Fibroblast of villous mesenchyme (primary cell): Measurements from ENCODE around the gene MACIR. TPM values are rescaled to one million over a fixed set of nuclear protein-coding genes. Genes with fewer than 3 reads are reported as not detected.

ENCODE experiments used
- DNase-seq: peaks from one replicate; pipeline ENCODE4 v3.0.0-alpha.2; 2010; ENCODE audit warnings: low read depth
- H3K4me3 ChIP-seq: 2 replicates; pipeline ENCODE4 v1.5.1; 2011; ENCODE audit warnings: low read depth, mild to moderate bottlenecking, low read length
- CTCF ChIP-seq: IDR thresholded peaks from 2 replicates; pipeline ENCODE4 v1.5.1; 2012; ENCODE audit warnings: low read depth, mild to moderate bottlenecking, low read length; ENCODE audit not compliant: insufficient read depth
- total RNA-seq: library from RNA; depleted of rRNA; stranded (reverse); fragments of >200 nt; gene quantifications from 2 replicates; pipeline ENCODE4 v1.2.3, GENCODE V29; 2012

MACIR gene
- total RNA-seq, 1 donor: 31.5 TPM

GRCh38 chr5:103245761-103246160 lies 12.8 kb upstream of the MACIR start:
- no peak for DNase-seq
- no peak for TF ChIP-seq CTCF
- H3K4me3 ChIP-seq: no peak overlapping the region

- no peak for DNase-seq
- no peak overlapping the region for H3K4me3 ChIP-seq
- no peak for TF ChIP-seq CTCF
These were observed 11.4 kb upstream of the MACIR start for GRCh38 chr5:103247118-103247517.

- DNase-seq: no peak
- no peak for TF ChIP-seq CTCF
- no peak overlapping the region for H3K4me3 ChIP-seq
These were observed 9.5 kb upstream of the MACIR start for GRCh38 chr5:103249068-103249467.

GRCh38 chr5:103254921-103255320 lies 3.6 kb upstream of the MACIR start:
- no peak for DNase-seq

GRCh38 chr5:103255691-103256090 lies 2.9 kb upstream of the MACIR start:
- no peak for DNase-seq
- no peak overlapping the region for H3K4me3 ChIP-seq
- no peak for TF ChIP-seq CTCF

More at GRCh38 chr5:103254921-103255320, 3.6 kb upstream of the MACIR start:
- H3K4me3 ChIP-seq: no peak overlapping the region
- TF ChIP-seq CTCF: no peak

GRCh38 chr5:103256178-103256577 lies 2.4 kb upstream of the MACIR start:
- H3K4me3 ChIP-seq: no peak overlapping the region
- peak; percentile 33 for TF ChIP-seq CTCF
- DNase-seq: no peak

GRCh38 chr5:103258957-103259704 lies 568 bp downstream of the MACIR start:
- DNase-seq: peak; percentile 28
- peak overlapping the region; percentile 83 for H3K4me3 ChIP-seq
- no peak for TF ChIP-seq CTCF
